NOMO-1 treated with DMSO at 0.1 percent for 48 hours (cell line): ENCODE results near the gene ZBTB1.
A peak's percentile ranks its signal among the peaks of the same experiment; 100 is the strongest.

Source experiments
- DNase-seq: peaks from one replicate; lab custom pipeline; 2025; ENCODE audit not compliant: unreplicated experiment; lab: John Stamatoyannopoulos, UW

Gene ZBTB1, protein sequence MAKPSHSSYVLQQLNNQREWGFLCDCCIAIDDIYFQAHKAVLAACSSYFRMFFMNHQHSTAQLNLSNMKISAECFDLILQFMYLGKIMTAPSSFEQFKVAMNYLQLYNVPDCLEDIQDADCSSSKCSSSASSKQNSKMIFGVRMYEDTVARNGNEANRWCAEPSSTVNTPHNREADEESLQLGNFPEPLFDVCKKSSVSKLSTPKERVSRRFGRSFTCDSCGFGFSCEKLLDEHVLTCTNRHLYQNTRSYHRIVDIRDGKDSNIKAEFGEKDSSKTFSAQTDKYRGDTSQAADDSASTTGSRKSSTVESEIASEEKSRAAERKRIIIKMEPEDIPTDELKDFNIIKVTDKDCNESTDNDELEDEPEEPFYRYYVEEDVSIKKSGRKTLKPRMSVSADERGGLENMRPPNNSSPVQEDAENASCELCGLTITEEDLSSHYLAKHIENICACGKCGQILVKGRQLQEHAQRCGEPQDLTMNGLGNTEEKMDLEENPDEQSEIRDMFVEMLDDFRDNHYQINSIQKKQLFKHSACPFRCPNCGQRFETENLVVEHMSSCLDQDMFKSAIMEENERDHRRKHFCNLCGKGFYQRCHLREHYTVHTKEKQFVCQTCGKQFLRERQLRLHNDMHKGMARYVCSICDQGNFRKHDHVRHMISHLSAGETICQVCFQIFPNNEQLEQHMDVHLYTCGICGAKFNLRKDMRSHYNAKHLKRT

GRCh38 chr14:64504310-64504896 lies at the start of gene ZBTB1:
TSS of gene ZBTB1 (plus strand) at chr14:64504770. CDS start at chr14:64521505, 16,735 bp downstream.
- DNase-seq = peak; percentile 83

GRCh38 chr14:64459405-64460136 lies 45.0 kb upstream of the ZBTB1 start:
- DNase-seq = no peak

GRCh38 chr14:64461221-64461620 lies 43.3 kb upstream of the ZBTB1 start:
- no peak for DNase-seq

DNA sequence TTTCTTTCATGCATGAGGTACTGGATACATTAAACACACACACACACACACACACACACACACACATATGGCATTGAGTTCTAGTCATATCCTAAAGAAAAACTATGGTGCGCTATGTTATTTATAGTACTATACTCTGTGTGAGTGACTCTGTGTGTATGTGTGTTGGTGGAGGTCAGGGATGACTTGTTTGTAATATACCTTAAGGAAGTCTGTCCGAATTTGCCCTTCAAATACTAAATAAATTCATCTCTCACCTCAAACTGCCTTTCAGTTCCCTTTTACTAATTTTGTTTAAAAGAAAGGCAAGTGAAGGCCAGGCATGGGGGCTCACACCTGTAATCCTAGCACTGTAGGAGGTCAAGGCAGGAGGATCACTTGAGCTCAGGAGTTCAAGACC lies 41.4 kb upstream of the ZBTB1 start:
- no peak for DNase-seq

GRCh38 chr14:64463873-64464272 lies 40.7 kb upstream of the ZBTB1 start:
- DNase-seq = no peak

- no peak for DNase-seq
Measured at GRCh38 chr14:64464651-64465050, 39.9 kb upstream of the ZBTB1 start.

DNA sequence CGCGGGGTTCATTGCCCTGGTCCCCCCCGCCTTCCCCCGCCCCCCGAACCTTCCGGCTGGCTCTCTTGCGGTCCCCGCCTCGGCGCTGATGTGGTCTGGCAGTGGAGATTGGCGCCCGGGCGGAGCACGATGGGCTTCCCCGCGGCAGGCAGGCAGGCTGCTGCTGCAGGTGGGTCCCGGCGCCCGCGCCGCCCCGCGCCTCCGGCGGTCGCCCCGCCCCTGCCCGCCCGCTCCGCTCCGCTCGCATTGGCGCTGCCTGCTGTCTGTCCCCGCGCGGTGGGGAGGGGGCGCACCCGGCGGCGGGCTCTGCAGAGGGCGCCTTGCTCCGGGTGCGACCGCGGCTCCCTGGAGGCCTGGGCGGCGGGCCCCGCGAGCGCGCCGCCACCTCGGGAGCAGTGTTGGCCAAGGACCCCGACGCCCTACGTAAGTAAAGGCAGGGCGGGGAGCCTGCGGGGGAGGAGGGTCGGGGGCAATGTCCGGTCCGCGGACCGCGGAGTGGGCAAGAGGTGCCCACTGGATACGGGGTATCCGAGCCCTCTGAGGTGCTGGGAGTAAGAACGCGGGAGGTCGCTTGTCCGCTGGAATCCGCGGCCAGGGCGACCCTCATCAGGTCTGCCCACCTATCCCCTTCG lies 39.3 kb upstream of the ZBTB1 start, which contains the start of gene AKAP5:
TSS of gene AKAP5 (plus strand) at position 309 of the 632 bp plus-strand sequence. CDS start 2,896 bp downstream, outside the sequence.
- peak; percentile 17 for DNase-seq

GRCh38 chr14:64465831-64466554 lies 38.6 kb upstream of the ZBTB1 start:
- no peak for DNase-seq

DNA sequence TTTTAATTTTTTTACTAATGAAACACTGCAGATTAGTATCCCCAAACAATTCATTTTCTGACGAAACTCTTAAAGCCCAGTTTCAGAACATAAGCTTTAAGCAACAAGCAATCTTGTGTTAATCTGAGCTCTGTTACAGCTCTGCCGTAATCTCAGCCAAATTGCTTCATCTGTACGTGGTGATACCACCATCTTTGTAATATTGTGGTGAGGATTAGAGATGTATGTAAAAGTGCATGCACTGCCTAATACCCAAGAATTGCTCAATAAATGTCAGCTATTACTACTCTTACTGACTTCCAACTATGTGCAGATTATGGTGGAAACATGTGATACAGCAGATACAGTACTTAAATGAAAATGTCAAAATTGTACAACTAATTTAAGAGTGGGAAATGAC lies 37.5 kb upstream of the ZBTB1 start:
- no peak for DNase-seq

GRCh38 chr14:64467566-64467965 lies 37.0 kb upstream of the ZBTB1 start:
- DNase-seq = no peak

GRCh38 chr14:64468451-64468850 lies 36.1 kb upstream of the ZBTB1 start:
- DNase-seq = no peak

DNA sequence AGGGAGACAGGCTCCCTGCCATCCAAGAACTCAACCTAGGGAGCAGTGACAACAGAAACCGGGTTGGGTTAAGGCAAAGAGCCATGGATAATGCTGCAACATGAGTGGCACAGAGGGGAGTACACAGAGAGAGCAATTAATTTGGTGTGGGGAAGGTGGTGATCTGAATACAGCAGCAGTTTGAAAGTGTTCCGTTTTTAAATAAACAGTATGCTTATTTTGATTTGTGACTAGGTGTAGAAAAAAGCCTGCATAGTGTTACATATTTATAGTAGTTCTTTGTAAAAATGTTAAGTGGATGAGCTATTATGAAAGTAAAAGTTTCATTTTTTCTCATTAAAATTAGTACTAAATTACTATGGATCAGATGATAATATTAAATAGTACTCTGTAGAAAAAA lies 30.5 kb upstream of the ZBTB1 start:
- DNase-seq = no peak

DNA sequence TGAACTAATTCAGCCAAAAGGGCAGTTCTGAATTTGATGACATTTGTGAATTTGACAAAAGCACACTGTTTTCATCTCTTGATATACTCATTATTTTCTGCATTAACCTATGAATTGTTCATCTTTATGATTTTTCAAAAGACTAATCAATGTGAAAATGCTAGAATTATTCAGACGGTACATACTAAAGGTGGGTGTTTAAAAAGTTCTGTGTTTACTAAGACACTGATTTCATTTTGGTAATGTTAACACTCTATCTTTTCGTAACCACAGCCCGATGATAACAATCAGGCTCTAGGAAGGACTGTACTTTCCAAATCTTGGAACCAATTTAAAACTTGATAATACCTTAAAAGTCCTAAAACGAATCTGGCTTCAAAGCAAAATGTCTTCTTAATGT lies 29.9 kb upstream of the ZBTB1 start:
- no peak for DNase-seq

DNA sequence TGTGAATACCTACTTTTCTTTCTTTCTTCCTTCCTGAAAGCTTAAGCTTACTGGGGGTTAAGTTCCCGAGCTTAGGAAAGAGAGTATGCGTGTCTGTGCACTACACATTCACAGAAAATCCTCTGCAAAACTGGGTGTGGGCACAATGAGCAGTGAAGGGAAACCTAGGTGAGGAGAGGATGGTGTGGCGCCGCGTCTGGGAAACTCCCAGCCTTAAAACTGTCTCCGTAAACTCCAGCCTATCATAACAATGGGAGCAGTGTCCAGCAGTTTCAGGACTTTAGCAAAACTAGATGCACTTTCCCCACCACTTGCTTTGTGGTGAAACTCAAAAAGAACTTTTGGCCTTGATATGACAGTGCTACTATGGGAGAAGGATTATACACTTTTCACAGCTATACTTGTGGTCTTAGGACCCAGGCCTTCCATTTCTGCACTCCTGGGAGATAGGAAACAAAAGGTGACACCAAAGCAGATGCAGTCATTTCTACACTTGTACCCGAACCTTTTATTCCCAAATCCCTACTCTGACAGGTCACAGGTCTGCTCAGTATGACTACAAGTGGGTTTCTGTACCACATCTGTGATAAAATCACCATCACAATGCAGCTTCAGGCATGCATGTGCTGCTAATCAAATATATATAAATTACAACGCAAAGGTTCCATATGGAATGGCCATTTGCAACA lies 28.8 kb upstream of the ZBTB1 start:
- DNase-seq = no peak

- no peak for DNase-seq
Measured at GRCh38 chr14:64476438-64476837, 28.1 kb upstream of the ZBTB1 start.

- no peak for DNase-seq
Measured at GRCh38 chr14:64478634-64479250, 25.8 kb upstream of the ZBTB1 start.

DNA sequence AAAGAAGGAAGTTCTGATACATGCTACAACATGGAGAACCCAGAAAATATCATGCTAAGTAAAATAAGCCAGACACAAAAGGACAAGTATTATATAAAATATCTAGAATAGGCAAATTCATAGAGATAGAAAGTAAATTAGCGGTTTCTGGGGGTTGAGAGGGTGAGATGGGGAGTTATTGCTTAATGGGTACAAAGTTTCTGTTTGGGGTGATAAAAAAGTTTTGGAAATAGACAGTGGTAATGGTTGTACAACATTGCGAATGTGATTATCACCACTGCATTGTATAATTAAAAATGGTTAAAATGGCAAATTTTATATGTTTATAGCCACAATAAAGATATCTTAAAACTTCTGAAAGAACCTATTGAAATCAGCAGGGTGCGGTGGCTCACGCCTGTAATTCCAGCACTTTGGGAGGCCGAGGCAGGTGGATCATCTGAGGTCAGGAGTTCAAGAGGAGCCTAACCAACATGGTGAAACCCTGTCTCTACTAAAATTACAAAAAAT lies 15.9 kb upstream of the ZBTB1 start:
- no peak for DNase-seq

- no peak for DNase-seq
Measured at GRCh38 chr14:64491637-64492036, 12.9 kb upstream of the ZBTB1 start.

GRCh38 chr14:64493455-64493854 lies 11.1 kb upstream of the ZBTB1 start:
- no peak for DNase-seq
